Effector memory CD4-positive, alpha-beta T cell (primary cell): ENCODE results near the gene SLC22A4.

Experiments used
- DNase-seq, 3 donors: peaks; one replicate each; pipeline ENCODE4 v3.0.0-alpha.2; 2020
- H3K27ac ChIP-seq: 2 replicates; pipeline ENCODE4 v1.7.0; 2013; ENCODE audit warnings: mild to moderate bottlenecking, low read length, moderate library complexity; ENCODE audit not compliant: insufficient read depth, poor library complexity, severe bottlenecking
- H3K27me3 ChIP-seq: replicated peaks from 2 replicates; pipeline ENCODE4 v1.7.0; 2013; ENCODE audit warnings: mild to moderate bottlenecking, low read length; ENCODE audit not compliant: insufficient read depth, control insufficient read depth, poor library complexity, severe bottlenecking
- H3K36me3 ChIP-seq: 2 replicates; pipeline ENCODE4 v1.7.0; 2013; ENCODE audit warnings: mild to moderate bottlenecking, low read length, moderate library complexity; ENCODE audit not compliant: control insufficient read depth, insufficient read depth
- H3K4me1 ChIP-seq: 2 replicates; pipeline ENCODE4 v1.7.0; 2013; ENCODE audit warnings: low read length, mild to moderate bottlenecking; ENCODE audit not compliant: control insufficient read depth, insufficient read depth, poor library complexity, severe bottlenecking
- H3K4me3 ChIP-seq: 2 replicates; pipeline ENCODE4 v1.7.0; 2013; ENCODE audit warnings: low read length, low read depth, mild to moderate bottlenecking; ENCODE audit not compliant: insufficient read depth, poor library complexity, severe bottlenecking
- H3K9me3 ChIP-seq: 2 replicates; pipeline ENCODE4 v1.7.0; 2013; ENCODE audit warnings: mild to moderate bottlenecking, low read length, moderate library complexity; ENCODE audit not compliant: control insufficient read depth

SLC22A4 gene

GRCh38 chr5:132321109-132321721 is 27.0 kb downstream of the SLC22A4 start:
- Histone ChIP-seq H3K4me3 (no peak overlapping the region), H3K36me3 (no peaks in the 10 kb centered on the region), H3K4me1 (no peaks in the 10 kb centered on the region), H3K27ac (no peak overlapping the region), H3K27me3 (no peaks in the 10 kb centered on the region), H3K9me3 (no peaks in the 10 kb centered on the region)
- DNase-seq: no peak

- no peak overlapping the region for H3K27ac ChIP-seq
- no peaks in the 10 kb centered on the region for H3K9me3 ChIP-seq
- no peaks in the 10 kb centered on the region for H3K36me3 ChIP-seq
- H3K4me1 ChIP-seq: no peaks in the 10 kb centered on the region
- no peaks in the 10 kb centered on the region for H3K27me3 ChIP-seq
- no peak overlapping the region for H3K4me3 ChIP-seq
- DNase-seq: no peak
These were observed 28.1 kb downstream of the SLC22A4 start for GRCh38 chr5:132322266-132322665.

GRCh38 chr5:132323202-132323601 is 29.0 kb downstream of the SLC22A4 start:
- no peaks in the 10 kb centered on the region for H3K36me3 ChIP-seq
- DNase-seq: no peak

DNA sequence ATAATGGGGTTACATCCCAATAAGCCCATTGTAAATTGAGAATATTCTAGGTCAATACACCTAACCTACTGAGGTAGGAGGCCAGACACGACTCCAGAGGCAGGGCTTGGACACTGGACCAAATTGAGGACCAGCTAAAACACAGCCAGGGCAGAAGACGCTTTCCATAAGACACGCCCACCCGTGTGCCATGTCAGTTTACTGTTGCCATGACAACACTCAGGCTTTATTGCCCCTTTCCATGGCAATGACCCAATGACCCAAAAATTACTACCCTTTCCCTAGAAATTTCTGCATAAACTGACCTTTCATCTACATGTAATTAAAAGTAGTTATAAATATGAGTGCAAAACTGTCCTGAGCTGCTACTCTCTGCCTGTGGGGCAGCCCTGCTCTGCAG is 31.5 kb downstream of the SLC22A4 start:
- no peak overlapping the region for H3K27ac ChIP-seq
- H3K4me1 ChIP-seq: no peaks in the 10 kb centered on the region
- H3K27me3 ChIP-seq: no peaks in the 10 kb centered on the region
- H3K9me3 ChIP-seq: no peaks in the 10 kb centered on the region
- no peak for DNase-seq
- no peak overlapping the region for H3K4me3 ChIP-seq
- H3K36me3 ChIP-seq: no peaks in the 10 kb centered on the region

More at GRCh38 chr5:132323202-132323601, 29.0 kb downstream of the SLC22A4 start:
- Histone ChIP-seq H3K4me1 (no peaks in the 10 kb centered on the region), H3K9me3 (no peaks in the 10 kb centered on the region), H3K4me3 (no peak overlapping the region), H3K27me3 (no peaks in the 10 kb centered on the region), H3K27ac (no peak overlapping the region)

- Histone ChIP-seq H3K27ac (no peak overlapping the region), H3K4me1 (no peaks in the 10 kb centered on the region), H3K9me3 (no peaks in the 10 kb centered on the region), H3K4me3 (no peak overlapping the region), H3K36me3 (no peaks in the 10 kb centered on the region), H3K27me3 (no peaks in the 10 kb centered on the region)
- no peak for DNase-seq
These were observed 33.2 kb downstream of the SLC22A4 start for GRCh38 chr5:132327252-132327955.

GRCh38 chr5:132334812-132335211 is 40.6 kb downstream of the SLC22A4 start:
- Histone ChIP-seq H3K4me3 (no peak overlapping the region), H3K4me1 (no peaks in the 10 kb centered on the region), H3K36me3 (no peaks in the 10 kb centered on the region), H3K27ac (no peak overlapping the region), H3K9me3 (no peaks in the 10 kb centered on the region), H3K27me3 (no peaks in the 10 kb centered on the region)
- no peak for DNase-seq

GRCh38 chr5:132335402-132335801 is 41.2 kb downstream of the SLC22A4 start:
- Histone ChIP-seq H3K27me3 (no peaks in the 10 kb centered on the region), H3K4me3 (no peak overlapping the region), H3K36me3 (no peaks in the 10 kb centered on the region), H3K4me1 (no peaks in the 10 kb centered on the region), H3K27ac (no peak overlapping the region), H3K9me3 (no peaks in the 10 kb centered on the region)
- DNase-seq: no peak

GRCh38 chr5:132339502-132339901 is 45.3 kb downstream of the SLC22A4 start:
- Histone ChIP-seq H3K4me1 (no peaks in the 10 kb centered on the region), H3K36me3 (no peaks in the 10 kb centered on the region), H3K4me3 (no peak overlapping the region), H3K9me3 (no peaks in the 10 kb centered on the region), H3K27ac (no peak overlapping the region), H3K27me3 (no peaks in the 10 kb centered on the region)
- DNase-seq: no peak

GRCh38 chr5:132342291-132343180 is 48.3 kb downstream of the SLC22A4 start:
- H3K9me3 ChIP-seq: no peaks in the 10 kb centered on the region

More at GRCh38 chr5:132342291-132343180, 48.3 kb downstream of the SLC22A4 start:
- no peak for DNase-seq
- Histone ChIP-seq H3K4me1 (no peaks in the 10 kb centered on the region), H3K36me3 (no peaks in the 10 kb centered on the region), H3K4me3 (no peak overlapping the region), H3K27ac (no peak overlapping the region), H3K27me3 (no peaks in the 10 kb centered on the region)
